GM18870 (cell line): Measurements from ENCODE around the gene MMP21.

Experiments used
- ATAC-seq: cut with Tn5 transposase; IDR thresholded peaks from one replicate; pipeline ENCODE4 v1.9.1; 2021; ENCODE audit warnings: moderate library complexity; ENCODE audit not compliant: unreplicated experiment

The MMP21 gene

GRCh38 chr10:125775491-125776106, at the start of gene MMP21:
Gene MMP21, minus strand, starts transcription at chr10:125775821. Its CDS starts 0 bp downstream, at chr10:125775821.
- ATAC-seq, result no peak

DNA sequence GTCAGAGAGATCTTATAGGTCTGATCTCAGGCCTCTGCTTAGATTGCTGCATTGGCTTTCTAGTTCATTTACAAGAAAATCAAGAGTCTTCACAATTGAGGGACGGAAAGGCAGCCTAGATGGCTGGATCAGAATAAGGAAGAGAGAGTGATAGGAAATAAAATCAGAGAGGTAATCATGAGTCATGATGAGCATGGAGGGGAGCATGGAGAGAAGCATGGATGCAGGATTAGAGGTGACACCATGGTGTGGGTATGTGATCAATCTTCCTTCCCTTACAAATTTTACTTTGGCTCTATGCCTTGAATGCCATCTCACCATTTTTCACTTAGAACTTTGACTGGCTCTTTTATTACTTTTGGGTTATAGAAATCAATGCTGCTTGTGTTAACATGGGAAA, 49.1 kb upstream of the MMP21 start:
- no peak for ATAC-seq

DNA sequence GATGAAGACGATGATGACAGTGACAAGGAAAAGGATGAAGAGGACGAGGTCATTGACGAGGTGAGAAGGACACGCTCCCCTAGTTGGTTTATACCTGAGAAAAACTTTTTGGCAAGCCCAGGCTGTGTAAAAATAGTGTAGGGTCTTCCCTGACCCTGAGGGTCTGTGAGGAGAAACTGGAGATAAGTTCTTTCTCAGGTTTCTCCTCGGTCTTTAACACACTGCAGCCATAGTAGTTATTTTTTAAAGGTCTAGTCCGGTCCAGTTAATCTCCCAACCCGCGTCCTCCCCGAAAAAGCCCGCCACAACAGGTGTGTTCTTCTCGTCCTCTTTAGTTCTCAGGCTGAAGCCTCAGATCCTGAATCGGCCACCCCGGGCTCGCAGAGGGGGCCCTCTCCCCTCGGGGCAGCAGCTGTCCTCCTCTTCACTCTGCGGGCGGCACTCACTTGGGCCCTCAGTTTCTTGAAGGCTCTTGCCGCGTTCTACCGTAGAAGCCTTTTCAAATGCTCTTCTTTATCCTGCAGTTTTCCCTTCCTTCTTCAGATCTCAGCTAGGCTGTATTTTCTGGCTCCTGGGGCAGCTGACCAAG, 48.1 kb upstream of the MMP21 start:
- no peak for ATAC-seq

GRCh38 chr10:125822878-125823662, 47.4 kb upstream of the MMP21 start, which contains the start of the genes BCCIP and UROS:
Gene BCCIP, plus strand, starts transcription at chr10:125823546. Its CDS starts 12 bp downstream, at chr10:125823558.
Gene UROS, minus strand, starts transcription at chr10:125823258. Its CDS starts 6,759 bp downstream, at chr10:125816499.
- ATAC-seq, result peak; percentile 61

- ATAC-seq, result peak; percentile 76
These were observed 45.1 kb upstream of the MMP21 start for GRCh38 chr10:125820701-125821100.

DNA sequence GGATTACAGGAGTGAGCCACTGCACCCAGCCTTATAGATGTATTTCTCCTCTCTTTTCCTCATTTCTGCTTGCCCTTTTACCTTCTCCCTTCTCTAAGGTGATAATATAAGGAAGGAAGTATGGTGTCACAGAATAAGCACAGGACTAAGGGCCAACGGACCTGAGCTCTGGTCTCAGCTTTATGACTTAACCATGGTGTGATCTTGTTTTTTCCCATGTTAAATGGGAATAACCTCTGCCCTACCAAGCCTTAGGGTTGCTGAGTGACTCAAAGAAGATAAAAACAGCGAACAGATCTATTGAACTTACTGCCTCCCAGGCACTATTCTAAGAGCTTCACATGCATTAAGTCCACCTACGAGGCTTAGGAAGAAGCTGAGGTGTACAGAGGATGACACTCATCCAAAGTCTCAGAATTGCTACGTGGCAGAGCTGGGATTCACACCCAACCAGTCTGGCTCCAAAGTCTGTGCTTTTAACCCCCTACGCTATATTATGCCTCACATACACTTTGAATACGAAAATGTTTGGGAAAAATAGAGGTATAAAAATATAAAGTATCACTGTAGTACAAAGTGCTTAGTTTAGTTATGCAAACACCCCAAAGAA, 41.8 kb upstream of the MMP21 start:
- ATAC-seq, result no peak

DNA sequence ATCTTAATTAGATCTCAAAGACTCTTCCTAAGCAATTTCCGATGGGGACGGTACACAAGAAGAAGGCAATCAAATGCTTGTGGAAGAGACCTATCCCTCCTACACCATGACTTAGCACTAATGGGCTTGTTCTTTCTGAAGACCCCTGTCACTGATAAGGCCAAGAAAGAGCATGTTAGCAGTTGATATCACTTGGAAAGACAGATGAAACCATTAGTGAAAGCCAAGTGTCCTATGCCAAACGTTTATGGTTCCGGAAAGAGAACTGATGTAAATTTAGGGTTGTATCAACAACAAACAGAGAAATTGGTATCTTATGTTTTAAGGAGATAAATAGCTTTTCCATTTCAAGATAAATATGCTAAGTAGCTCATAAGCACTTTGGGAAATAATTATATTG, 40.9 kb upstream of the MMP21 start:
- no peak for ATAC-seq

- no peak for ATAC-seq
These were observed 40.1 kb upstream of the MMP21 start for GRCh38 chr10:125815764-125816163.

GRCh38 chr10:125812128-125812750, 36.6 kb upstream of the MMP21 start:
- no peak for ATAC-seq

GRCh38 chr10:125811251-125811650, 35.6 kb upstream of the MMP21 start:
- no peak for ATAC-seq

DNA sequence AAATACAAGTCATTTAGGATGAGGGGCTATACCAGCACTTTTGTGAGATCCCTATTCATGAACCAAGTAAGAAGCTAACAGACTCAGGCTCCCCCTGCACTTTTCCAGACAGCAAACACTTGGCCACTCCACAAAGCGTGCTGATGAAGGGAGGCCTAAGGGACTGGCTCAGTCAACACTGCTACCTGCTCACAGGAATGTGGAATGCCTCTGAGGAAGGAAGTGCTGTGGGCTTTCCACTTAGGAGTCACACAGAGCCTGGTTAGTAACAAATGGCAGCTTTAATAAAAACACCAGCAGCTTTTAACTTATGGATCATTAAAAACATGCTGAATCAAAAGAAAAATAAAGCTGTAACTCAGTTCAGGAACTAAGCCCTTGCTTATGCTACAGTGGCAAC, 32.4 kb upstream of the MMP21 start:
- ATAC-seq, result no peak

- ATAC-seq, result no peak
These were observed 27.1 kb upstream of the MMP21 start for GRCh38 chr10:125802739-125803138.

DNA sequence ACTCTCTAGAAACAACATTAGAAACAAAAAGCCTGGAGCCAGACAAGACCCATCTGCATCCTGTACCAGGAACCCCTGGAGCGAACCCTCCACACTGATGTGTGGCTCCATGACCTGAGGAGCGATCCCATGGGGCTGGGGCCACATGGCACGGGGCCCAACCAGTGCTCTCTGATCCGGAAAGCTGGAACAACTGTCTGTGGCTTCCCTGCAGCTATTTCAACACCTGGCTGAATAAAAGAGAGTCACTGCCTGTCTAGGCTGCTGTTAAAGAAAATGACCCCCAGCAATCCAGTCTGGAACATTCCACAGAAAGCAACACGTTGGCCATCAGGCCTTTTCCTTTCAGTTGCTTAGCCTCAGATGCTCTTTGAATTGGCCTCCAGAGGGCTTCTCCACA, 26.5 kb upstream of the MMP21 start:
- ATAC-seq, result no peak

GRCh38 chr10:125801574-125801973, 26.0 kb upstream of the MMP21 start:
- no peak for ATAC-seq

GRCh38 chr10:125799451-125800182, 24.0 kb upstream of the MMP21 start:
- ATAC-seq, result no peak

GRCh38 chr10:125797994-125798662, 22.5 kb upstream of the MMP21 start:
- ATAC-seq, result no peak

GRCh38 chr10:125797424-125797823, 21.8 kb upstream of the MMP21 start:
- ATAC-seq, result no peak

- ATAC-seq, result no peak
These were observed 20.1 kb upstream of the MMP21 start for GRCh38 chr10:125795637-125796190.

- ATAC-seq, result no peak
These were observed 19.5 kb upstream of the MMP21 start for GRCh38 chr10:125795128-125795527.
